Activated CD4-positive, alpha-beta T cell treated with anti-CD3 and anti-CD28 coated beads for 1 hour (primary cell): ENCODE measurements around the gene OR2F1.

Source experiments
- DNase-seq: peaks from one replicate; pipeline ENCODE4 v3.0.0-alpha.2; 2020

The OR2F1 gene, protein sequence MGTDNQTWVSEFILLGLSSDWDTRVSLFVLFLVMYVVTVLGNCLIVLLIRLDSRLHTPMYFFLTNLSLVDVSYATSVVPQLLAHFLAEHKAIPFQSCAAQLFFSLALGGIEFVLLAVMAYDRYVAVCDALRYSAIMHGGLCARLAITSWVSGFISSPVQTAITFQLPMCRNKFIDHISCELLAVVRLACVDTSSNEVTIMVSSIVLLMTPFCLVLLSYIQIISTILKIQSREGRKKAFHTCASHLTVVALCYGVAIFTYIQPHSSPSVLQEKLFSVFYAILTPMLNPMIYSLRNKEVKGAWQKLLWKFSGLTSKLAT

DNA sequence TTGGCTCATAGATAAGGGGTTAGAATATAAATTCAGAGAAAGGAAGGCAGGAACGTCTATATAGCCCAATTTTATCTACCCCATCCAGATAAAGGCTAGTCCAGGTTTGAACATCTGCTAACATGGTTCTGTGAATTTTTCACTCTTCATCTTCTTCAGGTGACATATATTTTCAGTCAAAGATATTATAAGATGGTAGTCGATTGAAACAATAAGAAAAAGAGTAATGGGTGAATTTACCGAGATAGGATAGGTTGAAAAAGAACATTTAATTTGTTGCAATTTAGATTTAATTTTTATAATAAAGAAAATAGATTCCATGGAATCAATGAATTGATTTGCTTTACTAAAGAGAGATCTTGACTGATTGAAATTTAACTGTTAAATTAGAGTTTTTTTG lies at the start of gene OR2F1:
Gene OR2F1 (plus strand): TSS at position 301 of the 400 bp plus-strand sequence. CDS start 5,127 bp downstream, outside the sequence.
- no peak for DNase-seq

DNA sequence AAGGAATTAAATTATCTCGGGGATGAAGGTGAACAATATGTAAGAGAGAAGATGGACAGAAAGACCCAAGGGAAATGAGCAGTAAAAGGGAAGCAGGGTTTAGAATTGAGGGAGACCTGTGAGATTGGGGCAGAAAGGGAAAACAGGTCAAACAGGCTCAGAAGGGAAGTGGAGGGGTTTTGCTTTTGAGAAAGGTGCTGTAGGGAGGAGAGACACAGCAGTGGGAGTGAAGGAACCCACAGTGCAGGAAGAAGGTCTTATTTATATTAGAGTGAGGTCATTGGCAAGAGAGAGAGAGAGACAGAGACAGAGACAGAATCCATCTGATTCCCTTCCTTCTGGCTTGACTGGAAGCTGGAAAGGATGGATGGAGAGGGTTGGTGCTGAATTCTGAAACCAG lies 49.1 kb upstream of the OR2F1 start:
- DNase-seq: no peak

DNA sequence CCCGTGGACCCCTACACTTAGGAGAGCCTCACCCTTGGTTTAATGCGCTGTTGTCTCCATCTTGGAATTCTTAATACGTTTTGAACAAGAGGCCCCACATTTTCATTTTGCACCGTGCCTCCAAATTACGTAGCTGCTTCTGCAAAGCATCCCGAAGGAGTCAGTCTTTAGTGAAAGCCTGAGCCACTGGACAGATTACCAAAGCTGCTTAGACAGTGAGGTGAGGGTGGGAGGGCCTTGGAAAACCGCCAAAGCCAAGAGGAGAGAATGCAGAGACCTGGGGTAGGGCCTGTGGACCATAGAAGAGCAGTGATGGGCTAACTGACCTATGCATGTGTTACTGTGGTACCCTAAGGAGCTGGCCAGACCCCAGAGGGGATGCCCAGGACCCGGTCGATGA lies 48.5 kb upstream of the OR2F1 start:
- no peak for DNase-seq

DNA sequence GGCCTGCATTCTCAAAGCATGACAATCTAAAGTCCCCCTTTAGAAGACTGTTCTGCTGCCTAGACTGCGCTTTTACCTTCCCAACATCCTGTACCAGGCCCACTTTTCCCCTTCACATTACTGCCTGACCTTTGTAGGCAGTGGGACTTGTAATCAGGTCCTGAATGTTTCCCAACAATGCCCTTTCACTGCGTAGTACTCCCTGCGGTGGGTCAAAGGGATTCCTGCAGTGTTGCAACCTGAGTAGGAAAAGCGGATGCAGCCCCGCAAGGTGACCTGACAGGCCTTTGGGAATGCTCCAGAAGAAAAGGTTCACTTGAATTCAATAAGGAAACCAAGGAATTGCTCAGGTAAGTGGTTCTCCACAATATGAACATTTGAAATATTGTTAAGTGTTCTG lies 47.7 kb upstream of the OR2F1 start:
- no peak for DNase-seq

DNA sequence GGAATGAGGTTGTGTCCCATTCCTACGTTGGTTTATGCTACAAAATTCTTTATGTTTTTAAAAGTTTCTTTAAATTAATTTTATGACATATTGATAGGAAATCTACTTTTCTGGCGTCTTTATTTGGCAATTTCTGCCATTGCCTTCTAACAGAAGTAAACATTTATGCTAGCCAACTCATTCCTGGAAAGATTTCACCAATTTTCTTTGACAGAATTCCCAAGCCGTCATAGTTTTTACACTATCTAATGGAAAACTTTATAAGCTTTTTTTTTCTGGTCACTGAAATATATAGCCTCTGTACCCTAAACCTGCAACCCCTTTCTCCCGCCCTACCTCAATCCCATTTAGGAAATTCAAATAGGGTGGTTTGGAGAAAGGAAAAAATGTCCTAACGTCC lies 46.5 kb upstream of the OR2F1 start:
- no peak for DNase-seq

DNA sequence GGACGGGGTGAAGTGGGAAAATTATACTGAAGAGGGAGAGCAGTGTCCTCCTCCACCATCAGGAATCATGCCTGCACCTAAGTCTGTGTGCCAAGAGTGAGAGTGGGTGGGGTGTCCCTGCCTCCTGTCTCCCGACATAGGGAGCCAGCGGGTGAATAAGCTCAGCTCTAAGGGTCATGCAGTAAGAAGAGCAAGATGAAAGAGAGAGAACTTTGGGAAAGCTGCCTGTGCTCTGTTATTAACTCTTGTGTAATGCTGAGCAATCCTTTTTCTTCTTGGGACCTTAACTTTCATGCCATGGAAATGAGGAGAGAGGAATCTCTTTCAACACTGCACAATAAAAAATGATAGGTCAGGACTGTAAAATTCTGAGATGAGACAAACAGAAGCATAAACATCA lies 44.8 kb upstream of the OR2F1 start:
- DNase-seq: no peak

DNA sequence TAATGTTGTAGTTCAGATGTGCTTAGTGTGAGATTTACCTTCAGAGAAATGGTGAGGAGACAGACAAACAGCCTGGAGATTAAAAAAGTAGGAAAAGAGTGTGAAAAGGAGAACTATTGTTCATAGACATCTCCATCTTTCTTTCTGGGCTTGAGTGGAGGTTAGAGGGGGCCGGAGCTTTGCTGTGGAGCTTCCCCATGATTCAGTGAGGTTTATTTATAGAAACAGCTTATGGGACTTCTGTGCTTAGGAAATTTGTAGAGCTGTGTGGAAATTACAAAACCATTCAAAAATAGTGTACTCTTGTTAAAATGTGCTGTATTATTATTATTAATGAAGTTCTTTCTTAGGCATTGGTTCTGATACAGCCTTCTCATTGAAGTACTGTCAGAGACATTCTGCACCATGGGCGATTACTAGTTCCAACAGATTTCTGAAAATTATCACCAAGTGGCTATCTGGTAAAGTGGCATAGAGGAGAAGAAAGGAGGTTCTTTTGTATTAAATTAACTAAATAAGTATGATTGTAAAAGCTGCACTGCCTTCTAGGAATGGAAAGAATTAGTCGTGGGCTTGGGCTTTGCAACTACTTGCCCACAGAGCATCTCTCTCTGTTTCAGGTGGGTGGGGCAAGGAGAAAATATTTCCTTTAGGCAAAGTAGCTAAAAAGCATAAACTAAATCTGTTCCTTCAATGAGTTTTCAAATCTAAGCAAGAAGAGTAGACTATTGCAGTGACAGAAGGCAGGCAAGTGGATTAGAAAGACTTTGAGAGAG lies 44.0 kb upstream of the OR2F1 start:
- no peak for DNase-seq

DNA sequence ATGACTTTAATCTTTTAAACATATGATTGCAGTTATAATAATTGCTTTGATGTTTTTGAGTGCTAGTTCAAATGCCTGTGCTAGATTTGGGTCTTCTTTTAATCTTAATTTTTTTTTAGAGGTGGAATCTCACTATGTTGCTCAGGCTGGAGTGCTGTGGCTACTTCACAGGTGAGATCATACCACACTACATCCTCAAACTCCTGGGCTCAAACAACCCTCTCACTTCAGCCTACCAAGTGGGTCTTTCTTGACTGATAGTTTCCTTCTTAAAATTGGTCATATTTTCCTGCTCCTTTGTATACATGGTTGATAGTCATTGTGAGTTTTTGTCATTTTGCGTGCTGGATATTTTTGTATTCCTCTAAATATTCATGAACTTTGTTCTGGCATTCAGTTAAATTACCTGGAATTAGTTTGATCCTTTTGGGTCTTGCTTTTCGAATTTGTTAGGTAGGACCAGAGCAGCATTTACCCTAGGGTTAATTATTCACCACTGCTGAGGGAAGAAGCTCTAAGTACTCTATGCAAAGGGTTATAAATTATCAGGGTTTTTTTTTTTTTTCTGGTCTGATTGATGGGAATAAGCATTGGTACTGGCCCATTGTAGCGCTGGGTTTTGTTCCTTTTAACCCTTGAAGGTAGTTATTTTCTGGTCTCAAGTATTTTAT lies 40.6 kb upstream of the OR2F1 start:
- DNase-seq: no peak

DNA sequence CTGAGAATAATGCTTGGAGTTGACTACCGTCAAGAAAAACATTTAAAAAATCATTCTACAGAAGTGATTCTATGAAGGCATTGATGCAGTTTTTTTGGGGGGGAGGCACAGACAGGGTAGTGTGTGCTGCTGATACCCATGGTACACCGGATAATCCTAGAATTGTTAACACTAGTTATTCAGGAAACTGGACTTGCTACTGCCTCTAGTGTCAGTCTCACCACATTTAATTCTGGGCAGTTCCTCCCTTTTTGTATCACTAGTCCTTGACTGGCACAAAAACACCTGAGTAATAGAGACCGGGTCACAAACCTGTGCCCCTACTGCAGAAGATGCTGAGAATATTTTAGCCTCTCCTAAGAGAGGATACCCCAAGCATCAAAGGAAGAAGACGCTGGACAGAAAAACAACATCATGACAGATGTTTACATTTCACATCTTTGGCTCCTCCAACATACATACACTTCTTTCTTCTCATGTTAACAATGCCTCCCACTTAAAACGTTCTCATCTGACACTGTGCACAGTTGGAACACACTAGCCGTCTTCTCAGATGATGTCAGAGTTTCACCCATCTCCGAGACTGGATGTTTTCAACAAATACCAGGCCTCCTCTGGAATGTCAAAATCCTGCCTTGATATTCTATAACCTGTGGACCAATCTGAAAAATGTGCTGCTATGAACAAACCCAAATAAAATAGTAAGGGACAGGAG lies 39.5 kb upstream of the OR2F1 start:
- DNase-seq: no peak

DNA sequence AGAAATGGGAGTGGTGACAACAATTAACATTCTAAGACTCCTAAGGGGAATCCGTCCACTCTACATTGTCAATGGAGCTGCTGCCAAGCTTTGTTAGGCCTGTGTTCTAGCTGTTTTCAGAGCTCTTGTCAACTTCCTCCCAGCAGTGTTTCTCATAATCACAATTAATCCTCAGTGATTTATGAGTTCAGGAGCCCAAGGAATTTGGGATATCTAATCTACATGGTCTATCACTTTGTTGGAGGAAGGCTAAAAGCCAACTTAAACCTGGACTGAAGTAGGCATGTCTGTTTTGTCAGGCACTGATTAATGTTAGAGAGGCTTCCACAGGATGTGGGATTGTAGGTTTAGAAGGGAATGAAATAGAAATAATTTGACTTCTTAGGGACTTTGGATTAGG lies 29.8 kb upstream of the OR2F1 start:
- DNase-seq: no peak

DNA sequence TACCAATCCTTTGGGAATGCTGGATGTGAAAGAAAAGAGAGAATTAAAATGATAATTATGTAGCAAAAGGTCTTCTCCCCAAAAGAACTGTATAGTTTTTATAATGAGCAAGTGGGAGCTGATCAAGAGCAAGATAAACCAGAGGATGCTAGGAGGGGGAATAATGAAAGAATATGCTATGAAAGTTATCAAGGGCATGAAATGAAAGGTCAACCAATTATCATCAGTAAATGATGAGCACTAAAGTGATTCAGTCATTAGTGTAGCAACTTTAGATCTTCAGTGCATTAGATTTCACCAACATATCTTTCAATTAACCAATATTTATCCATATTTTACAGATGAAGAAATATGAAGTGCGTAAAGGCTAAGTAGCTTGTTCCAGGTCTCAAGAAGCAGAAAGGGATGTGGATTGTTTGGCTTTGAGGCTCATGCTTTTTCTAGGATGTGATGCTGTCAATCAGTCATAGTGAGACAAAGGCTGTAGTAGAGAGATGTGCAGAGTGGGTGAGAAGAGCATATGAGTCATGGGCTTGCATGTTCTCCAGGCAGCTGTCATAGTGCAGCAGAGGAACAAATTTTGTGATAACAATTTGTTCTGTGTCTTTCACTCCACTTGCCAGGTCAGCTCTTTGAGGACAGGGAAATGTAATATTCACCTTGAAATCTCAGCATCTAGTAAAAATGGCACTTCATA lies 25.3 kb upstream of the OR2F1 start:
- DNase-seq: no peak

DNA sequence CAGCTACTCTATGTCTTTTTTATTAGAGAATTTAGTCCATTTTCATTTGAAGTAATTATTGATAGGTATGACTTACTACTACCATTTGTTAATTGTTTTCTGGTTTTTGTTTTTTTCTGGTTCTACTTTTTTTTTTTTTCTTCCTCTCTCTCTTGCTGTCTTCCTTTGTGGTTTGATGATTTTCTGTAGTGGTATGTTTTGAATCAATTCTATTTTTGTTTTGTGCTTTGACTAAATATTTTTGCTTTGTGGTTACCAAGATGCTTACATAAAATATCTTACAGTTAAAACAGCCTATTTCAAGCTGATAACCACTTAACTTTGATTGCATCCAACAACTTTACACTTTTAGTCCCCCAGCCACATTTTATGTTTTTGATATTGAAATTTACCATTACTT lies 22.9 kb upstream of the OR2F1 start:
- no peak for DNase-seq

DNA sequence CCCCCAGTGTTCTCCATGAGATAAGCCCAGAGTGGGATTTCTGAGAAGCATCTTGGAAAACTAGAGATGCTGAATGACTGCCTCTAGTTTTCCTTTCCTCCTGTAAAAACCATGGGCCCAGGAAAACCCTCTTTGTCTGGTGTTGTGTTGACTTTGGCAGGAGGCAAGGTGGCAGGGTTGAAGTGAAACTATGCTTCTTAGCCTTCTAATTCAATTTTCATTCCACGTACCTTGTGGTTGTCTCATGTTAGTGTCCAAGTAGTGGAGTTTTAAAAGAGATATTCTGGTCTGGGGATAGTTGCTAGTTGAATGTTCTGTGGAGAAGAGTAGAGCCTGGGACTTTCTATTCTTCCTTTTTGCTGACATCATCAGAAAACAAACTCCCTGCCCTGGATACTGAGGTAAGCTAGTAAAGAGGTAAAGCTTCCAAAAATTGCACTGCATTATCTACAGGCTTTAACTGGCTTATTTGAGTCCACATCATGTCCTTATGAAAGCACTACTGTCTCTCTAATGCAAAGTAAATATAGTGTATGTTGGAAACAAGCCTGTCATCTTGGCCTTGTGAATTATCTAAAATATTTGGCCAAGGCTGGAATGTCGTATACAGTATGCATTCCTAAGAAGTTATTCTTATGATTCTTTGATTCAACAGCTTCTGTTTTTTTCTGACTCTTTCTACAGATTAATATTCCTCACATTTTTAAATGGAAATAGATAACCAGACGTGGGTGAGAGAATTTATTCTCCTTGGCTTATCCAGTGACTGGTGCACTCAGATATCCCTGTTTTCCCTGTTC lies 19.9 kb upstream of the OR2F1 start, which contains the start of gene OR2F2:
Gene OR2F2 (plus strand): TSS at position 708 of the 800 bp plus-strand sequence. CDS start 0 bp downstream, at position 708.
- no peak for DNase-seq

DNA sequence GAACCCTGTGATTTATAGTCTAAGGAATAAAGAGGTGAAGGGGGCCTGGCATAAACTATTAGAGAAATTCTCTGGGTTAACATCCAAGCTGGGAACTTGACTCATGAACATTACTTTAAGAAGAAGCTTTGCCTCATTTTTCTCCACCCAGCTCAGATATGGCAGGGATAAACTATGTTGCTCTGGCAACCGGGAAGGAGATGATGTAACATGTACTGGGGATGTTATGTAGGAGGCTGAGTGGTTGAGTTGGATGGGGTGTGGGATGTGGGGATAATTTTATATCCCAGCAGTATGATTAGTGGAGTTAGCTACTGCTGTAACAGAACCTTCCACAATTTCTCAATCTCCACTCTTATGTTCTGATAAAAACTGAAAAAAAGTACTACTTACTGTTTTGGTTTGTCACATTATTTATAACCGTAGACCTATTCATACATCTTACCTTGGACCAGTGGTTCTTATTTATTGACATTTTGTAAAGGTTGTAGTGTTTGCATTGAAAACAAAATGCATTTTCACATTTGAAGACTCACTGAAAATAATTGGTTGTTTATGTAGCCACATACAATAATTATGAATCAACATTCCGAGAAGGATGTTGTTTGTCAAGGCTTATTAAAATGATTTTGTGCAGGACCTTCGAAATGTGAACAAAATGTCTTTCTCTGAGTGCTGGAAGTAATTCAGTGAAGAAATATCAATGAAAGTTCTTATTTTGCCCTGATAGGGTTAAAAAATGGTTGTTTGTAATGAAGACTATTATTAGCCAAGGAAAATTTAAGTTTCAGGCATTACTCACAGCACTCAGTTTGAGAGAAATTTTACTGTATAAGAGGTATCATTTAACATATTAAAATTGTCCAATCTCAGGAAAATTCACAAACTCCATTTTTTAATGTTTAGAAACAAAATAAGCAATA lies 18.3 kb upstream of the OR2F1 start:
- DNase-seq: no peak

DNA sequence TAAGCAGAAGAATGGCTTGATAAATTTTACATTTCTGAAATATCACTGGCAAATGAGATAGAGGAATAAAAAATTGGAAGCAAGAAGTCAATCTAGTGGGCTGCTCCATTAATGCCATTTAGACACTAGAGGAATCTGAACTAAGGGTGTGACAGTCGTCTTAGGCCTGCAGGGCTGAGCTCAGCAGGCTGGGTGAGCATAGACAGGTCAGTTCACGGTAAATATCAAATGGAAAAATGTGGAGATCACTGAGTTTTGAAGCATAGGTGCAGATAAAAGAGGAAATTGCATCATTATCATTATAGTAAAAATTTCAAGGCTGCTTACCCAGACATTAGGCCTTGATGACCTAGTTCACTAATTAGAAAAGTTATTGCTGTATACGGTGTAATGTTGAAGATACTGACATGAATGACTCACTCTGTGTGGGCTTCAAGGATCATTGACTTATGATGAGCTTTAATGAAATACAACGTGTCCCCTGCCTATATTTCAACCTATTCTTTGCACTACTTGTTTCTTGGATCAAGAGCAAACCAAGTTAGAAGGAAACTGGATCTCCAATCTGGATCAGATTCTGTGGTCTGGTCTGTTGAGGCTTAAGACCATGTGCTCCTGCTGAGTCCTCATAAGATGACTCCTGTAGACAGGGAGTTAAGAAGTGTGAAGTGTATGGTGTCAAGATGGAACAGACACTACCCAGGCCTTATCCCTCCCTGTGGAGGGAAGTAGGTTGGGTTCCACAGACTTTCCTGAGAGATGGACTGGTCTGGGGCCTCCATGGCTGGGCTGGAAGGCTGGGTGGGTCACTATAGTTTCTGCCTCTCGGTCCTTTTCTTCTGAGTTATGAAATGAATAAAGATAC lies 16.0 kb upstream of the OR2F1 start:
- no peak for DNase-seq

DNA sequence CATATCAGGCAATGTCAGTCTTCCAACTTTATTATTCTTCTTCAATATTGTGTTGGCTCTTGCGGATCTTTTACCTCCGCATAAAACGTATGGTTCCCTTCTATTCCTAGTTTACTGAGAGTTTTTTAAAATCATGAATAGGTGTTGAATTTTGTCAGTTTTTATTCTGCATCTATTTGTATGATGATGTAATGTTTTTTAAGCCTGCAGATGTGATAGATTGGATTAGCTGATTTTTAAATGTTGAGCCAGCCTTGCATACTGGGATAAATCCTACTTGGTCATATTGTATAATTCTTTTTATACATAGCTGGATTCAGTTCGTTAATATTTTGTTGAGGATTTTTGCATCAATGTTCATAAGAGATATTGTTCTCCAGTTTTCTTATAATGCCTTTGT lies 9.2 kb upstream of the OR2F1 start:
- DNase-seq: no peak

DNA sequence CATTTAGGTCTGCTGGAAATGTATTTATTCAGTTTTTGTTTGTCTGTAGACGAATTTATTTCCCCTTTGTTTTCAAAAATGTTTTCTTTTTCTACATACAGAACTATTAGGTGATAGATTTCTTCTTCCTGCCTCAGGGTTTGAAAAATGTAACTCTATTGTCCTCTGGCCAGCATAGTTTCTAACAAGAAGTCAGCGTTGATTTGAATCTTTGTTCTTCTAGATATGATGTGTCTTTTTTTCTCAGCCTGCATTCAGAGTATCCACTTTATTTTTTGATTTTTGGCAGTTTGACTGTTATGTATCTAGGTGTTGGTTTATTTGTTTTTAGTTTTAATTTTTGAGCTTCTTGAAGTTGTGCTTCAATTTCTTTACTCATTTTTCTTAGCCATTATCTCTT lies 7.5 kb upstream of the OR2F1 start:
- DNase-seq: no peak

DNA sequence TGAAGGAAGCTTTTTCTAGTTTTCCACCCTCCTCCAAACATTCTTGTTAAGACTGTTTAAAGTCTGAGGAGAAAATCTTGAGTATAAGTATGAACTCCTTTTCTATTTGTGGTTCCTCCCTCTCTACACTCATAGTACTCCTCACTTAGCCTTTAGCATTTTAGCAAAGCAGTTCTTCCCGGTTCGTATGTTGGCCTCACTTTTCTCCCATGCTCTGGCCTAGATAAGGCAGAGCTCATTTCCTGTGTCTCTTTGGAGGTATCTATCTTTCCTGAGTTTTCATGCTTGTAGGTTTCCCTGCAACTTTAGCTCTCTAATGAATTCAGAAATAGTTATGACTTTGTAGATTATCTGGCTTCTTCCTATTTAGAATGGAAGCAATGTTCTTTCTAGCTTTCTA lies 5.9 kb upstream of the OR2F1 start:
- DNase-seq: no peak

DNA sequence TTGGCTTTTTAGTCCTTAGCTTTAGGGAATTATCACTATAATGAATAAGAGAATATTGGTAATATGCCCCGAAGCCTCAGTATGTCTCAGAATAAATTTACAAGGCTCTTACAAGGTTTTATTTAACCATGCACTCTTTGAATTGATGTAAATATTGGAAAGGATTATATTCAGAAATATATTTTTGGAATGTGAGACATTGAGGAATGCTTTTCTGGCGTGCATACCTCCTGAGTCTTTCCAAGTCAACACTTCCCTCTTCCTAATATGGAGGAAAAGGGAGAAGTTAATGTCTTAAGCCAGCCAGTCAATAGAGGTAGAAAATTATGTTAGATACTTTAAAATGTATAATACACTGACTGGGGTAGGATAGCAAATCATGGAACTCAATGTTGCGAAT lies 1.2 kb upstream of the OR2F1 start:
- DNase-seq: no peak

DNA sequence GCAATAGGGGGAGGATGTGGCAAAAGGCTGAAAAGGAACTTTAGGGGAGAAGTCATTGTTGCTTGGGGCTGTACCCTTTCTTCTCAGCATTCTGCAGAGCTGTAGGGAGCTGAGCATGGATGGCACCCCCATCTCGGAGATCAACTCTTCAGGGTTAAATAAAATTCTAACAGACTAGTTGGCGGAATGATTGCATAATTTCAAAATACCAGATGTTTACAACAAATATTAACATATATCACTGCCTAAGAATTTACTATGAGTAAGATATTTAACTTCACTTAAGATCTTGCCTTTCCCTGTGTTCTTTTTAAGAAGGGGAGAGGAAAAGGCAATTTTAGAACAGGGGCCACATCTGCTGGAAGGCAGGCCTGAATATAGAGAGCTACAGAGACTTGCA lies 509 bp upstream of the OR2F1 start:
- no peak for DNase-seq
